Activated naive CD8-positive, alpha-beta T cell treated with anti-CD3 and anti-CD28 coated beads, Interleukin-2, amount 50 U/mL, for 16 hours (primary cell): Measurements from ENCODE around the gene ISLR2.
"Not testable (repeated sequence)": the region's sequence is repeated elsewhere in the genome, so short reads cannot be mapped to it uniquely, and the experiment has no call there.

Experiments
- DNase-seq: peaks from one replicate; pipeline ENCODE4 v3.0.0-alpha.2; 2020; ENCODE audit warnings: low read depth, low spot score

Gene ISLR2

DNA sequence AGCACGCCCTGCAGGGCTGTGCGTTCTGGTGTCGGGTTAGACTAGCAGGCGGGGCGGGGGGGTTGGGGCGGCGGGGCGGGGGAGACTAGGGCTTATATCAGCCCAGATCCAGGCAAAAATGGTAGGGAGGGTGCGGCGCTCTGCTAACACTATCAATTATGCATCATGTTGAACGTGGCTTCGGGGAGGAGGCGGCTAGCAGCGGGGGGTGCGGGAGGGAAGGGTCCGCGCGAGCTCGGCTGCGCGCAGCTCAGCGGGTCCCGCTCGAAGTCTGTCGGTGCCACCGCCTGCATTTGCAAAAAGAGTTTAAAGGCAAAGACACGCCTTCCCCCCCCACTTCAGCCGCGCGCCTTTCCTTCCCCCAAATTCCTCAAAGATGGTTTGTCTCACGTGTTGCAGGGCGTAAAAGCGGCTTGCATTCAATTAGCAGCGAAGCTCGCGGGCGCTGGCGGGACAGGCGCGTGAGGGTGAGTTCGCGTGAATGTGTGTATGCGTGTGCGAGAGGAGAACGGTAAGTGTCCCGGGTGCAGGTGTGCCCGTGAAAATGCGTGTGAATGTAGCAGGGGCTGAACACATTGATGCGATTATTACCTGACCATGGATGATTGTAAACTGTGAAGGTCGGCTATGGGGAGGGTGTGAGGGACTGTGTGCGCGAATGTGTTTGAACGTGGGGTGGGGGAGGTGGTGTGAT is at the start of gene ISLR2:
ISLR2 (plus strand) TSS at position 432 of the 694 bp plus-strand sequence. CDS start 2,169 bp downstream, outside the sequence.
- no peak for DNase-seq

DNA sequence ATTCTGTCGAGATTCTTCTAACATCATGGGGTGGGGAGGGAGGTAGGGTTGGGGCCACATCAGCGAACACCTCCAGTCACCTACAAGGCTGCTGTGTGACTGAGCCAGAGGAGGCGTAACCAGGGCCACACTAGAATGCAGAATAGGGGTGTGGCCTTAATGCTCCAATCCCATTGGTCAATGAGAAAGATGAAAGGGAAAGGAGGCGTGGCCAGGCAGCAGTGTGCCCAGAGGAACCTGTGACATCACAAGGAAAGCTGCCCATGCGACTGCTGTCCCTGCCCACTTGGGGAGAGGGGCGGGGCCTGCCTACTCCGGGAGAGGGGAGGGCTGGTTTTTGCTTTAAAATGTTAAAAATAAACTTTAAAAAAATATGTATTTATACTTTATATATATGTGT is 47.9 kb upstream of the ISLR2 start, which contains the start of gene GOLGA6A:
GOLGA6A (minus strand) TSS at position 101 of the 400 bp plus-strand sequence; CDS start at position 60, 41 bp downstream.
- DNase-seq: not testable (repeated sequence)

DNA sequence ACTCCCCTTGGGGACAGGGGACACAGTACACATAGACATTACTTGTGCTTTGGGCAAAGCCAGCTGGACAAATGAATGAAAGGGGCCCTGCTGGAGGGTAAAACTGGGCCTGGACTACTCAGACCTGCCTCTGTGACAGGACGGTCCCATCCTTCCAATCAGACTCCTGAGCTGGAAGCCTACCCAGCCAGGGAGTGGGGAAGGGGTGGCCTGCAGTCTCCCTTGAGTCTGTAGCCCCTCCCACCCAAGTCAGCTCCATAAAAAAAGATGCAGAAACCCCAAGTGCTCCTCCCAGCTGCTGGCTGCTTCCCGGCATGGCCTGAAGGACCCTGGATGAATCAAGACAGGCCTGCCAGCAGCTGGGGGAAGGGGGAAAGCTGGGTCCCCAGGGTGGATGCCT is 35.8 kb upstream of the ISLR2 start:
- DNase-seq: not testable (repeated sequence)

DNA sequence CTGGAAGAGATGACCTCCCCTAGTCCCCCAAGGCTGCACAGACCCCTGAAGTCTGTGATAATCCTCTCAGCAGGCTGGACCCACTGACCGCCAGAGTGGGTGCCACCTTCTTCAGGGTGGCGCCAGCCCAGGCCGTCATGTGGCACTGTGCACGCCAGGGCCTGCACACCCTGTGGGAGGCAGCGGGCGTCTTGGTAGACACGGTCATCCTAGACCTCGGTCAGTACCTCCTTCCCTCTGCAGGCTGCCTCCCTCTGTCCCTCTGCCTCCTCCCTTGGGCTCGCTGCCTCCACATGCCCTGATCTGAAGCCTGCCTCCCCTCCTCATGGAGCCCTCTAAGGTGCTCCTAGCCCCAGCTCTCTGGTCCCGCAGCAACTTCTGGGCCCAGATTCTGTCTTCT is 34.8 kb upstream of the ISLR2 start:
- not testable (repeated sequence) for DNase-seq

DNA sequence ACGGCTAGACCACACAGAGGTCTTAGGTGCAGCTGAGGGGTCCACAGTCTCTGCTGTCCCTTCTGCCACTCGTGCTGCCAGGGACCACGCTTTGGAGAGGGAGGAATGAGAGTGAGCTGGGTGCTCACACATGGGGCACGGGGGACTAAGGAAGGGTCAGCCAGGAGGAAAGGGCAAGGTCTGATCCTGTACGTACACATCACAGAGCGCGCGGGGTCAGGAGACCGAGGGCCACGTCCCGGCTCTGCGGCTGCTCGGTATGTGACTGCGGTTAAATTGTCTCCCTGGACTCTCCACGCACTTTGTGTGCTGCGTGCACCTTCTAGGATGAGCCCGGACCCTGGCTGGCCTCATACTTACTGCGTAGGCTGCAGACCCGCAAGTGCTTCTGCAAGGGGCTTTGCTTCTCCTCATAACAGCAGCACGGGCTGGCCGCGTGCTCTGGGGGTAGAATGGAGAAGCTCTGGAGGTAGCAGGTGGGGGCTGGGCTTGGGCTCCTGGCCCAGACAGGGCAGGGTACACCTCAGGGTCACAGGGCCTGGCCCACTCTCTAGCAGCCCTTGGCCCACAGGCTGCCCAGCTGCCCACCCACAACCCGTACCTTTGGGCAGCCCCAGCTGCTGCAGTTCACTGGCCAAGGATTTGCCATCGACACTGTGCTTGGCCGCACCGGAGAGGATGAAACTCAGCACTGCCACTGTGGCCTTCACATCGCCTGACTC is 33.5 kb upstream of the ISLR2 start:
- DNase-seq: not testable (repeated sequence)

DNA sequence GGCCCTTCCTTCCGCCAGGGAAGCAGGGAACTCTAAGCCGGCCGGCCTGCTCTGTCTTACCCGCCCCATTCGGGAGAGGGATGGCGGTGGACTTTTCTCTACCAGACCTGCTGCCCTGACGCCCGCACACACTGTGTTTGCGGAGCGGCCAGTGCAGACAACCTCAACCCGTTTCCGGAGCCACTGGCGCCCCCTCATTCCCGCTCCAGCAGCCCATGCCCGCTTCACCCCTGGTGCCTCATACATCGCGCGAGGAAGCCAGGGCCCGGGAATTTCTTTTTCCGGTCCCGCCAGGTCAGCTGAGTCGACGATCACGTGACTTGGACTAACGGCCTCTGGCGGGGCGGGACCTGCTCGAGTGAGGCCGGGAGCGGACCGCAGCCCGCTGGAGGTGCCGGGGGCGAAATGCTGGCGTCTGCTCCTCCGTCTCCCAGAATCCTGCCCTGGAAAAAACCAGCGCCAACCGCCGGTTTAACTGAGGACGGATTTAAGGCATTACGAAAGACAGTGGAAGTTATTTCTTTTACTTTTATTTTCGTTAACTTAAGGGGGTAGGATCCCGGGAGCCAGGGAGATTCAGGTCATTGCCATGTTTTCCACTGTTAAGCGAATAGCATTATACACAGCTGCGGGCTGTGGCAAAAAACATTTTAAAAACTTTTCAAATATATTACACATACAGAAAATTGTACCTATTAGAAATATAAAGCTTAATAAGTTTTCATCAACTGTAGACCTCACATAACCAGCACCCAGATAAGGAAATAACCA is 30.2 kb upstream of the ISLR2 start:
- peak; percentile 37 for DNase-seq

GRCh38 chr15:74108111-74108510 is 22.3 kb upstream of the ISLR2 start:
- no peak for DNase-seq

GRCh38 chr15:74108611-74109010 is 21.8 kb upstream of the ISLR2 start:
- DNase-seq: not testable (repeated sequence)

GRCh38 chr15:74109713-74110112 is 20.7 kb upstream of the ISLR2 start:
- no peak for DNase-seq

DNA sequence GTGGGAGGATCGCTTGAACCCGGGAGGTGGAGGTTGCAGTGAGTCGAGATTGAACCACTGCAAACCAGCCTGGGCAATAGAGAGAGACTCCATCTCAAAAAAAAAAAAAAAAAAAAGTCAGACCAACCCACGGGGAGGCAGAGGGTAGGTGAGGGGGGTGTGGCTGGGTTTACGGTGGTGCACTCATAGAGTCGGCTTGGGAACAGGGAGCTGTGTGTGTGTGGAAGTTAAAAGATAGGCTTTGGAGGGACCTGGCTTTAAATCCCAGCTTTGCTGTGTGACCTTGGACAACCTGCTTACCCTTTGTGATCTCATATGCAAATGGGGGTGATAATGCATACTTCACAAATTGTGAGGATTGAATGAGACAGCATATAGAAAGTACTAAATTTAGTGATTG is 10.0 kb upstream of the ISLR2 start:
- DNase-seq: no peak

DNA sequence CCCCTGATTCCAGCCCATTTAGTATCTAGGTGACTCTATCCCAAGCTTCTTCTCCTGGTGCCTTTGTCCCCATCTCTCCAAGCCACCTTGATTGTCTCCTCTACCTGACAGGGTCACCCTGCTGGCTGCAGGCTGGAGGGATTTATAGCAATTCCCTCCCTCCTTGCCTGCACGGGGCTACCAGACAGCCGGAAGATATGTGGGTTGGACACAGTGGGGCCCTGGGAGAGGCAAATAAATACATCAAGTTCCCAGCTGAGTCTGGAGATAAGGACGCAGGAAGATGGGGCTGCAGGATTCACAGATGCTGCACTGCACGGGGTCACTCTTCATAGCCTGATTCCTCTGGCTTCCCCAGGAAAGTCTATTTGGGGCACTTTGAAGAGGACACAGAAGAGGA is 9.3 kb upstream of the ISLR2 start:
- DNase-seq: no peak

DNA sequence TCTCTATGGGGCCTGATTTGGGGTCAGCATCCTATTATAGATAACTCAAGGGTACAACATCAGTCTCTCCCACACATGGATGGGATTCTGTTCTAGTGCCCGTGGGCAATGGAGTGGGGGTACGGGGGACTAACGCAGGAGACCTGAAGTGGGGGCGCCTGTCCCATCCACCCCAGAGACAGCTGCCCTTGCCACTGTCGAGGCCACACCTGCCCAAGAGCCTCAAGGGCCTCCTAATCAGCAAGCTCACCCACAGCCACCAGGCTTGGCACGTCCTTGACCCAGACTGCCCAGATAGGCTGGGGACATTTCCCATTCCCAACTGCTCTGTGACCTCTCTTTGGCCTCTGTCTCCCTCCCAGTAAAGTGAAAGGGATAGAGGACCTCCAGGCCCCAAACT is 8.5 kb upstream of the ISLR2 start:
- DNase-seq: no peak

DNA sequence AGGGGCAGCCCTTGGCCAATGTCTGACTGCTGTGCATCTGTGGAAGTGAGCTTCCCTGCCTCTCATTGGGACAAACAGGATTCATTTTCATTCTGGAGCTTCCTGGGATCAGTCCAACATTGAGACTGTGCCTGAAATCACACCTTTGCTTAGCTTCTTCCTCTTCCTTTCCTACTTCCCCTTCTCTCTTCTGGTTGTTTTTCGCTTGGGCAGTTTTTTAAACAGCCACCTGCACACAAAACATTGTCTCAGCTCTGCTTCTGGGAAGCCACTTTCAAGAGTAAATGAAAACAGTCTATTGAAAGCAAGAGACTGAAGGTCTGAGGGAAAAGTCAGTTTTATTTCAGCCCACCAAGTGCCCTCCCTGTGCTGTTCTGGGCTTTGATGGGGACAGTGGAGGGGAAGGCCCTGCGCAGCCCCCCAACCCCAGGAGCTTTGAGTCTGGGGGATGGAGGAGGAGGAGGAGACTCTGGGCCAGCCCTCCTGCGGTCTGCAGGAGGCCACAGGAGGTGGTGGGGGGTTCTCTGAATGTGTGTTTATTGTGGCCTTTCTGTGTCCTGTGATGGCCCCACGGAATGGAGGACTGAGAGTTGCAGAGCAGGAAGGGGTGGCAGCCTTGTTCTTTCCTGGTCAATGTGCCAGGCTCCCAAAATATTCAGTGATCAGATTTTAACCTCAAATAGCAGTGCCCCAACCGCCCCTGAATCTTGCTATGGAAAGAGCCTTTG is 7.8 kb upstream of the ISLR2 start:
- DNase-seq: no peak

- no peak for DNase-seq
These were observed 7.3 kb upstream of the ISLR2 start for GRCh38 chr15:74123131-74123429.

DNA sequence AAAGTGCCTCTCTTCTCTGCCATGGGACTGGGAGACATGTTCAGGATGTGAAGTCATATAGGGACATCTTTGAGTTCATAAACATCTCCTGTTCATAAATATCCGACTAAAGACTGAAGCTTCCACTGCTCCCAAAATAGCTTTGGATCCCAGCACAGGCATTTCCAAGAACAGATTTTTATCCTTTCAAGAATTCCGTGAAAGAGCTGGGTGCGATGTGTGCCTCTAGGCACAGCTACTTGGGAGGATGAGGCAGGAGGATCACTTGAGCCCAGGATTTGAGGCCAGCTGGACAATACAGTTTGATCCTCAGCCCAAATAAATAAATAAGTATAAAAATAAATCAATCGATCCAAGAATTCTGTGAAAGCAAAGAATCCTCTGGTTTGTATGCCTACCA is 6.7 kb upstream of the ISLR2 start:
- DNase-seq: no peak

DNA sequence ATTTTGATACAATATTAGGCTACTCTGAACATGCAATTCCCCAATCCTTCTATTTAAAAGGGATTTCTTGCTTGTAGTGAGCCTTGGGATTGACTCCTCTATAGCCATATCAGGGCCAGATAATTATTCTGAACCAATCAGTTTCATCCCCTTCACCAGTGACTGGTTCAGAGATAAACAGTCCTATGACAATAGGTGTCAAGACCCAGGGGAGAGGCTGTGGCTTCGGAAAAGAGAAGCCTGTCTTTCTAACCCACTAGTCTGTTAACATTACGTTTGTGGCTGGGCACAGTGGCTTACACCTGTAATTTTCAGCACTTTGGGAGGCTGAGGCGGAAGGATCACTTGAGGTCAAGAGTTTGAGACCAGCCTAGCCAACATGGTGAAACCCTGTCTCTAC is 6.2 kb upstream of the ISLR2 start:
- no peak for DNase-seq

GRCh38 chr15:74124759-74125158 is 5.6 kb upstream of the ISLR2 start:
- DNase-seq: no peak

- DNase-seq: peak; percentile 73
These were observed 3.0 kb upstream of the ISLR2 start for GRCh38 chr15:74127255-74127953.

- no peak for DNase-seq
These were observed 2.2 kb upstream of the ISLR2 start for GRCh38 chr15:74127954-74128784.
